T-cell (primary cell): ENCODE data around the gene QRICH2. TPM values are rescaled to one million over a fixed set of nuclear protein-coding genes. Genes with fewer than 3 reads are reported as not detected.
A peak's percentile ranks its signal among the peaks of the same experiment; 100 is the strongest.

Source experiments
- ATAC-seq, 4 experiments: fragments of 200-7000 bp in 3 of 4; fragments of 150-1000 bp in 1 of 4; cut with Tn5 transposase; replicated peaks in 1 of 4; 1 replicate in 3 of 4; 2 replicates in 1 of 4; pipeline ENCODE4 v1.10.0; 2021; ENCODE audit warnings: moderate library complexity in 3 of 4, mild to moderate bottlenecking in 2 of 4, moderate number of reproducible peaks in 1 of 4
- CTCF ChIA-PET, 2 donors: fragments of 300-600 bp; sonication (Branson Sonifier 250); formaldehyde crosslinking; loops; one replicate each; lab custom pipeline; 2022; ENCODE audit warnings: antibody characterized with exemption in 2 of 2; lab: Charles Lee
- POLR2A ChIA-PET, 2 donors: fragments of 300-600 bp; sonication (Branson Sonifier 250); formaldehyde crosslinking; loops; one replicate each; lab custom pipeline; 2022; ENCODE audit warnings: antibody characterized with exemption in 2 of 2; lab: Charles Lee
- DNase-seq, 35 experiments: peaks; one replicate each; pipeline versions ENCODE4 v3.0.0 to v3.0.0-alpha.2; 2013 to 2023
- H3K27ac ChIP-seq: one replicate; pipeline ENCODE4 v1.5.1; 2013; ENCODE audit warnings: low read length
- H3K27me3 ChIP-seq, 2 experiments: replicated peaks in 1 of 2; 1 replicate in 1 of 2; 2 replicates in 1 of 2; pipeline versions ENCODE4 v1.6.1 to v1.7.0; 2013; ENCODE audit warnings: low read length in 1 of 2, mixed read lengths in 1 of 2; ENCODE audit not compliant: control insufficient read depth in 2 of 2, insufficient read depth in 2 of 2; ENCODE audit errors: extremely low read depth in 1 of 2
- H3K36me3 ChIP-seq, 2 donors: 1 replicate in 1 of 2; 2 replicates in 1 of 2; pipeline versions ENCODE4 v1.6.1 to v1.7.0; 2013; ENCODE audit warnings: low read length in 1 of 2; ENCODE audit not compliant: control insufficient read depth in 2 of 2, insufficient read depth in 1 of 2; ENCODE audit errors: extremely low read depth in 1 of 2
- H3K4me1 ChIP-seq, 2 experiments: 1 replicate in 1 of 2; 2 replicates in 1 of 2; pipeline versions ENCODE4 v1.6.1 to v1.7.0; 2013; ENCODE audit warnings: low read length in 2 of 2, mixed read lengths in 1 of 2; ENCODE audit not compliant: insufficient read depth in 2 of 2, control insufficient read depth in 1 of 2; ENCODE audit errors: extremely low read depth in 1 of 2
- H3K4me3 ChIP-seq, 2 donors: 1 replicate in 1 of 2; 2 replicates in 1 of 2; pipeline versions ENCODE4 v1.5.1 to v1.7.0; 2013; ENCODE audit warnings: mild to moderate bottlenecking in 2 of 2, low read length in 1 of 2, moderate library complexity in 1 of 2; ENCODE audit not compliant: control insufficient read depth in 1 of 2; ENCODE audit errors: extremely low read depth in 1 of 2
- H3K9me3 ChIP-seq: 2 replicates; pipeline ENCODE4 v1.7.0; 2013
- H3K27ac Mint-ChIP-seq, 2 donors: one replicate each; pipeline ENCODE4 v1.8.0; 2020 to 2021; ENCODE audit warnings: mild to moderate bottlenecking in 2 of 2, mixed read lengths in 2 of 2
- H3K27me3 Mint-ChIP-seq, 2 donors: one replicate each; pipeline ENCODE4 v1.8.0; 2021 to 2022; ENCODE audit warnings: mixed read lengths in 2 of 2
- H3K36me3 Mint-ChIP-seq: one replicate; pipeline ENCODE4 v1.8.0; 2021; ENCODE audit warnings: mixed read lengths
- H3K4me1 Mint-ChIP-seq, 3 donors: one replicate each; pipeline ENCODE4 v1.8.0; 2020 to 2022; ENCODE audit warnings: mixed read lengths in 3 of 3, mild to moderate bottlenecking in 1 of 3
- H3K4me3 Mint-ChIP-seq, 3 donors: one replicate each; pipeline ENCODE4 v1.8.0; 2020 to 2022; ENCODE audit warnings: mild to moderate bottlenecking in 3 of 3, mixed read lengths in 3 of 3, moderate library complexity in 3 of 3
- H3K9me3 Mint-ChIP-seq, 3 donors: one replicate each; pipeline ENCODE4 v1.8.0; 2020 to 2022; ENCODE audit warnings: mixed read lengths in 3 of 3
- WGBS: methylation state at CpG from one replicate; pipeline ENCODE4 v1.1.5; 2013; ENCODE audit warnings: missing lambda C conversion rate; ENCODE audit not compliant: insufficient coverage; 5-methylcytosine and 5-hydroxymethylcytosine counted together
- total RNA-seq, 35 experiments: library from RNA in 6 of 35; stranded (reverse) in 6 of 35; fragments of 120-200 nt in 1 of 35; gene quantifications; one replicate each; pipeline versions ENCODE4 v1.2.1 to v1.2.4 and lab custom pipeline; 2013 to 2026

QRICH2 gene
- total RNA-seq, 5 donors from 2014 or later (not counting 1 experiment from before 2014, with no cell fraction given): 3.0 to 4.3 (median 3.4) TPM

GRCh38 chr17:76333673-76334505 is 25.8 kb upstream of the QRICH2 start:
- no peak for DNase-seq
- peaks cover 0 to 16% of the 10 kb centered on the region in 2 donors for H3K36me3 ChIP-seq
- 97% methylated on average over 4 of the region's 11 CpGs for WGBS
- no peaks in the 10 kb centered on the region for H3K27me3 ChIP-seq
- Mint-ChIP-seq H3K9me3 (no peaks in the 10 kb centered on the region), H3K27me3 (no peaks in the 10 kb centered on the region), H3K4me1 (peaks cover 0 to 2% (median 0%) of the 10 kb centered on the region in 3 donors), H3K4me3 (no peak overlapping the region), H3K27ac (peak overlapping the region; percentile 52 to 55), H3K36me3 (peaks cover 10% of the 10 kb centered on the region)
- ChIA-PET POLR2A (no interaction called here), CTCF (interaction anchor here (0.6 to 0.7 kb wide), 3 partner anchors 210 to 468 kb away, joined by 3 to 4 read pairs (median 3); no protein-coding TSS in a partner anchor)
- no peaks in the 10 kb centered on the region for H3K9me3 ChIP-seq
- H3K27ac ChIP-seq: no peak overlapping the region
- H3K4me3 ChIP-seq: no peak overlapping the region
- H3K4me1 ChIP-seq: no peaks in the 10 kb centered on the region
- ATAC-seq: no peak

- Mint-ChIP-seq H3K4me3 (no peak overlapping the region), H3K9me3 (no peaks in the 10 kb centered on the region), H3K27me3 (no peaks in the 10 kb centered on the region), H3K36me3 (peaks cover 27% of the 10 kb centered on the region), H3K27ac (no peak overlapping the region), H3K4me1 (no peaks in the 10 kb centered on the region)
- Histone ChIP-seq H3K9me3 (no peaks in the 10 kb centered on the region), H3K27ac (no peak overlapping the region), H3K4me1 (no peaks in the 10 kb centered on the region), H3K4me3 (no peak overlapping the region), H3K27me3 (no peaks in the 10 kb centered on the region), H3K36me3 (peaks cover 0 to 24% of the 10 kb centered on the region in 2 donors)
- ChIA-PET POLR2A (no interaction called here), CTCF (no interaction called here)
- no CpG with 5 or more reads among the region's 2 CpGs for WGBS
- DNase-seq: no peak
- ATAC-seq: no peak
Measured at GRCh38 chr17:76331083-76331482, 23.0 kb upstream of the QRICH2 start.

- Histone ChIP-seq H3K4me1 (no peaks in the 10 kb centered on the region), H3K4me3 (no peak overlapping the region), H3K27ac (no peak overlapping the region), H3K36me3 (peaks cover 0 to 24% of the 10 kb centered on the region in 2 donors), H3K27me3 (no peaks in the 10 kb centered on the region), H3K9me3 (no peaks in the 10 kb centered on the region)
- no peaks in the 10 kb centered on the region for H3K4me1 Mint-ChIP-seq
- no peaks in the 10 kb centered on the region for H3K9me3 Mint-ChIP-seq
- ChIA-PET CTCF (interaction anchor here in 1 of 2 donors (0.6 kb wide), 1 partner anchor 953 kb away, joined by 3 read pairs; no protein-coding TSS in a partner anchor), POLR2A (no interaction called here)
- H3K36me3 Mint-ChIP-seq: peaks cover 30% of the 10 kb centered on the region
- no peaks in the 10 kb centered on the region for H3K27me3 Mint-ChIP-seq
- no peak overlapping the region for H3K4me3 Mint-ChIP-seq
- ATAC-seq: no peak
- no peak for DNase-seq
- WGBS: 95% methylated on average over 7 of the region's 8 CpGs
- H3K27ac Mint-ChIP-seq: no peak overlapping the region
Measured at GRCh38 chr17:76329664-76330063, 21.6 kb upstream of the QRICH2 start.

- H3K4me3 Mint-ChIP-seq: no peak overlapping the region
- no peak overlapping the region for H3K27ac Mint-ChIP-seq
- Histone ChIP-seq H3K4me3 (no peak overlapping the region), H3K9me3 (no peaks in the 10 kb centered on the region), H3K27ac (no peak overlapping the region), H3K4me1 (no peaks in the 10 kb centered on the region), H3K27me3 (no peaks in the 10 kb centered on the region), H3K36me3 (peaks cover 0 to 24% of the 10 kb centered on the region in 2 donors)
- DNase-seq (no peak), ATAC-seq (no peak)
- H3K36me3 Mint-ChIP-seq: peaks cover 36% of the 10 kb centered on the region
- WGBS: no CpG with 5 or more reads among the region's 6 CpGs
- ChIA-PET CTCF (no interaction called here), POLR2A (no interaction called here)
- no peaks in the 10 kb centered on the region for H3K4me1 Mint-ChIP-seq
- no peaks in the 10 kb centered on the region for H3K9me3 Mint-ChIP-seq
- no peaks in the 10 kb centered on the region for H3K27me3 Mint-ChIP-seq
Measured at GRCh38 chr17:76327696-76328095, 19.6 kb upstream of the QRICH2 start.

- H3K36me3 ChIP-seq: peaks cover 0 to 21% of the 10 kb centered on the region in 2 donors
- DNase-seq (no peak), ATAC-seq (no peak)
- Mint-ChIP-seq H3K27me3 (no peaks in the 10 kb centered on the region), H3K27ac (no peak overlapping the region), H3K36me3 (peaks cover 39% of the 10 kb centered on the region), H3K9me3 (no peaks in the 10 kb centered on the region), H3K4me3 (no peak overlapping the region), H3K4me1 (no peaks in the 10 kb centered on the region)
- no peak overlapping the region for H3K27ac ChIP-seq
- no peaks in the 10 kb centered on the region for H3K4me1 ChIP-seq
- H3K4me3 ChIP-seq: no peak overlapping the region
- no peaks in the 10 kb centered on the region for H3K9me3 ChIP-seq
- no peaks in the 10 kb centered on the region for H3K27me3 ChIP-seq
- WGBS: no CpG with 5 or more reads among the region's 1 CpG
- CTCF ChIA-PET: no interaction called here
- POLR2A ChIA-PET: interaction anchor here in 1 of 2 donors (0.6 kb wide), 1 partner anchor 505 kb away, joined by 5 read pairs; no protein-coding TSS in a partner anchor
Measured at GRCh38 chr17:76326306-76326705, 18.2 kb upstream of the QRICH2 start.

- WGBS: no CpG with 5 or more reads among the region's 3 CpGs
Measured at GRCh38 chr17:76318586-76318985, 10.5 kb upstream of the QRICH2 start.

More at GRCh38 chr17:76318586-76318985, 10.5 kb upstream of the QRICH2 start:
- no peak for ATAC-seq
- H3K27ac ChIP-seq: no peak overlapping the region
- Mint-ChIP-seq H3K36me3 (peaks cover 31% of the 10 kb centered on the region), H3K27ac (no peak overlapping the region), H3K27me3 (no peaks in the 10 kb centered on the region), H3K9me3 (no peaks in the 10 kb centered on the region), H3K4me1 (peaks cover 3 to 9% (median 6%) of the 10 kb centered on the region in 3 donors), H3K4me3 (no peak overlapping the region)
- peaks cover 0 to 14% of the 10 kb centered on the region in 2 donors for H3K36me3 ChIP-seq
- no peaks in the 10 kb centered on the region for H3K4me1 ChIP-seq
- CTCF ChIA-PET: no interaction called here
- no peak overlapping the region for H3K4me3 ChIP-seq
- no peaks in the 10 kb centered on the region for H3K27me3 ChIP-seq
- H3K9me3 ChIP-seq: no peaks in the 10 kb centered on the region
- POLR2A ChIA-PET: no interaction called here
- DNase-seq: no peak
